ENCODE results near the gene SLC11A1.

SLC11A1 gene

GRCh38 chr2:218342837-218343236 is 39.2 kb upstream of the SLC11A1 start:
- POLR2A ChIA-PET: no interaction called here
- CTCF ChIA-PET: interaction anchor here (1.2 to 3.2 kb wide), 3 partner anchors 10 to 41 kb away, joined by 3 to 16 read pairs (median 13); partner anchors contain the start of gene CATIP
- DNase-seq (ENCODE audit: extremely low spot score): no peak
- no peak for TF ChIP-seq CTCF (IDR thresholded peaks at IDR 0.05; ENCODE audit: control extremely low read depth, extremely low read depth, low read depth, missing control alignments)

GRCh38 chr2:218343591-218343990 is 38.5 kb upstream of the SLC11A1 start:
- no peak for TF ChIP-seq CTCF (IDR thresholded peaks at IDR 0.05; ENCODE audit: control extremely low read depth, extremely low read depth, low read depth, missing control alignments)
- DNase-seq (ENCODE audit: extremely low spot score): no peak
- ChIA-PET CTCF (interaction anchor here (2.5 to 3.2 kb wide), 2 partner anchors 13 to 42 kb away, joined by 13 to 16 read pairs; partner anchors contain the start of gene CATIP), POLR2A (no interaction called here)

GRCh38 chr2:218344090-218344754 is 37.9 kb upstream of the SLC11A1 start:
- no peak for TF ChIP-seq CTCF (IDR thresholded peaks at IDR 0.05; ENCODE audit: control extremely low read depth, extremely low read depth, low read depth, missing control alignments)
- no peak for DNase-seq (ENCODE audit: extremely low spot score)
- ChIA-PET CTCF (interaction anchor here (2.5 to 3.2 kb wide), 2 partner anchors 12 to 42 kb away, joined by 13 to 16 read pairs; partner anchors contain the start of gene CATIP), POLR2A (no interaction called here)

GRCh38 chr2:218344755-218345417 is 37.2 kb upstream of the SLC11A1 start:
- CTCF ChIA-PET: interaction anchor here (2.5 to 3.2 kb wide), 2 partner anchors 12 to 43 kb away, joined by 13 to 16 read pairs; partner anchors contain the start of gene CATIP
- DNase-seq (ENCODE audit: extremely low spot score): no peak
- no peak for TF ChIP-seq CTCF (IDR thresholded peaks at IDR 0.05; ENCODE audit: control extremely low read depth, extremely low read depth, low read depth, missing control alignments)
- POLR2A ChIA-PET: no interaction called here

- TF ChIP-seq CTCF (IDR thresholded peaks at IDR 0.05; ENCODE audit: control extremely low read depth, extremely low read depth, low read depth, missing control alignments): no peak
- ChIA-PET CTCF (interaction anchor here (3.2 kb wide), 1 partner anchor 44 kb away, joined by 13 read pairs; no protein-coding TSS in a partner anchor), POLR2A (no interaction called here)
- no peak for DNase-seq (ENCODE audit: extremely low spot score)
Measured at GRCh38 chr2:218345491-218346236, 36.4 kb upstream of the SLC11A1 start.

GRCh38 chr2:218347172-218347571 is 34.9 kb upstream of the SLC11A1 start:
- ChIA-PET CTCF (interaction anchor here (2.6 kb wide), 1 partner anchor 10 kb away, joined by 8 read pairs; the partner anchor contains the start of gene CATIP), POLR2A (no interaction called here)
- TF ChIP-seq CTCF (IDR thresholded peaks at IDR 0.05; ENCODE audit: control extremely low read depth, extremely low read depth, low read depth, missing control alignments): no peak
- no peak for DNase-seq (ENCODE audit: extremely low spot score)
